HG02763 (cell line): ENCODE results near the gene CDH26.

Experiments
- ATAC-seq: cut with Tn5 transposase; IDR thresholded peaks from one replicate; pipeline ENCODE4 v1.9.1; 2021; ENCODE audit warnings: mild to moderate bottlenecking, moderate library complexity; ENCODE audit not compliant: unreplicated experiment

The CDH26 gene

DNA sequence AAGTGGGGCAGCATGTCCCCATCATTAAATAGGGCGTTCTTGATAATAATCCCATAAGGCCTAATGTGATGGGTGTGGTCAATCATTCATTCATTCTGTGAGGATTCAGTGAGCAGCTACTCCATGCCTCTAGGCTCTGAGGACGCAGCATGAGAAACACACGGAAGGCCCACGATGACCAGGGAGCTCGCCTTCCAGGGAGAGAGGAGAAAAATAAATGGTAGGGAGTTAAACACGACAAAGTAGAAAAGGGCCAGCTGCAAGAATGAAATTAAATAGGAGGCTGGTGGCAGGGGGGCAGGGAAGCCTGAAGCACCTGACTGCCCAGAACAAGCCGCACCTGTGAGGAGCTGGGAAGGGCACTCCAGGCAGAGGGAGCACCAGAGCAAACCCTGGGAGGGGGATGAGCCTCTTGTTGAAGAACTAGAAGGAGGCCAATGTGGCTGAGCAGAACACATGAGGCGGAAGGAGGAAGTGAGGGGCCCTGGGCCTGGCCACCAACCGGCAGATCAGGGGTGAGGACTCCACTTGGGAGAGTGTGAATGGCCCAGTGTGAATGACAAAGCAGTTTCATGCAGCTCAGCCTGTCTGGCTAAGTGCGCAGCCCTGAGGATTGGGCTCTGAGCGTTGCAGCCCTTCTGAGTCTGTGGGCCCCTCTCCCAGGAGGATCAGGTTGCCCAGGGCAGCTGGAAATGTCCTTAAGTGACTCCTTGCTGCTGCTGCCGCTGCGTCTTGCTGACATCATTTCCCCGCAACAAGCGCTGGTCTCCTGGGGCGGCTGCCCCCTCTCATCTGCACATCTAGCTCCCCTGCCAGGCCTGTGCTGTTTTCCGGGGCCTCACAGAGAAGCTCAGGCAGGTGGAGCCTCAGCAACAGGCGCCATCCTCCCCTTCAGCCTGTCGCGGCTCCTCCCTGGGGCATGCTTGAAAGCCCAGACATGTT lies 99.9 kb downstream of the CDH26 start:
- no peak for ATAC-seq

DNA sequence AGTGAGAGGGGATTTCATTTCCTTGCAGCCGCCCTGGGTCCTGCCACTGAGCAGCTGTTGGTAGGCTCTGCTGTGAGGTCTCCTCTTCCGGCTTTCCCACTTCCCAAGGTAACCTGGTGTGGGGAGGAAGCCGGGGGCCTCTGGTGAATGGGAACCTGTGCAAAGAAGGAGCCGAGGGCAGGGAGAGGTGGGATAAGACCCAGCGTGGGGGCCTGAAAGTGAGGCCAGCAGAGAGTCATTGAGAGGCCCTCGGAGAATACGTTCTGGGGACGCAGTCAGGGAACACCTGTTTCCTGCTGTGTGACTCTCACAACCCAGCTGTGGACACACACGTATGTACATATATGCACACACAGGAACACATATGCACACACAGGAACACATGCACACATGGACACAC lies 100.7 kb downstream of the CDH26 start:
- no peak for ATAC-seq

DNA sequence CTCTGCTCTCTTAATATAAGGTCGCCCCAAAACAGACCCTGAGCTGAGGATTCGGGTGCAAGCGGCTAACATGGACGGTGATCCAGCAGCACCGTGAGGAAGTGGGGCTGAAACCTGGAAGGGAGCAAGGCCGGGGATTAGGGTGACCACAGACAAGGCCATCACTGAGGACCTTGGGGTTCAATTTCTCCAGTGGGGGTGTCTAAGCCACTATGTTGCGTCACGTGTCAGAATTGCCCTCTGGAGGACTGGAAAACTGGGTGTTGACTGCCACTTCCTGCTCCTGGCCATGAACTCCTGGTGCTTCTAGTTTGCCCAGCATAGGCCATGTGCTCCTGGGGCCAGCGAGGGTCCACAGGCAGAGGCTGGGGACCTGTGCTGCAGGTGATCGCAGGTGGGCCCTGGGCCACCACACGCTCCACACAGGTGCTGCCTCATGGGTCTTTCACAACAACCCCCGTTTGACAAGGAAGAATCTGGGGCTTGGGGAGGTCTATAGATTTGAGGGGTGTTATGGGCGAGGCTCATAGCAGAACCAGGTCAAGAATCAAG lies 101.9 kb downstream of the CDH26 start:
- ATAC-seq, result no peak

DNA sequence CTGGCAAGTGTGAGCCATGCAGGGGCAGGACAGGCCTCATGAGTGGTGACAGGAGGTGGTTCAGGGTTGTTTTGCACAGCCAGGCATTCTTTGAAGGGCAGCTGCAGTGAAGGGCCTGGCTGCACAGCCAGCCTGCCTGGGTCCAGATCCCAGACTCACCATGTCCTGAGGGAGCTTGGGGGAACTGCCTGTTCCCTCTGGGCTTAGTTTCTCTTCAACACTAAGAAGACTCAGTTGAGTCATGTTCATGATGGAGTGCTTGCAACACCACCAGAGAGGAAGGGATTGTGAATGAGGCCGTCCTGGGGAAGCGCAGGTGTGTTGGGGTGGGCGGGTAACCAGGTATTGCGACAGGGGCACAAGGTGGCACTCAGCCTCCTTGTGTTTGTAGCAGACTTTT lies 102.4 kb downstream of the CDH26 start:
- ATAC-seq, result no peak

DNA sequence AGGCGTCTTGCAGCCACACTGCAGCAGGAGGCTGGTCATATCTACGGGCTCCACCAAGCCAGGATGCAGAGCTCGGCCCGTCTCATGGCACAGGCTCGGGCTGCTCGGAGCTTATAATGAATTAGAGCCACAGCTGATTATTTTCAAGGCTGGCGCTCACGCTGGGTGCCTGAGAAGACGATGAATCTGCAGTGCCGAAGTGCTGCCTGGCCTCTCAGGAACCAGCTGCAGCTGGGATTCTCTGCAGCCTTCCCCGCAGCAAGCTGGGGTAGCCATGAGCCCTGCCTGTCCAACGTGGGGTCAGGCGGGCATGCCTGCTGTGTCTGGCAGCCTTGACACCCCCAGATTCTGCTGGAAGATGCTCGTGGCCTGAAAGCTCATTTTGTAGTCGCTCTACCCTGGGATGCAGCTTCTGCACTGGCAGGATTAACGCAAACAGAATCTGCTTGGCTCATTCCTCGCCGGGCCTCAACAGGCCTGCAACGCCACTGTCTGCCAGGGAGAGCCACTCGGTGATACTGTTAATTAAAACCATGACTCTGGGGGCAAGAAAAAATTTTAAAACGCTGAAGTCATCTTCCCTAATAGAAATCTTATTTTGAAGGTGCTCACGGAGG lies 104.3 kb downstream of the CDH26 start:
- ATAC-seq, result no peak

DNA sequence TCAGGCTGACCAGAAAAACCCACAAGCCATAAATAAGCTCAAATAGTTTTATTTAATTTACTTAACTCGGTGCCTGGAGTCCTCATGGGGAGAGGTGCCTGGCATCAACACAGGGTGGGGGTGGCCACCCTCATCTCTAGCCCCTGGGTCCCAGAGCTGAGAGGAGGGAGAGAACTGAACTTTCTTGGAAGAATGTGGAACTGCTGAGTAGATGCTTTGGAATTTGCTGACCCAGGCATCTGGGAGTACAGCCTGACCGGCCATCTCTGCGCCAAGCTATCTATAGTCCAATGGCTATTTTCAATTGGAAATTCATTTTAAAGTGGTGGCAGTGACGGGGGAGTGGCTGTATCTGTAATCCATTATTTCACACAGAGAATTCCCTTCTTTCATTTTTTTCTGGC lies 104.8 kb downstream of the CDH26 start:
- no peak for ATAC-seq

DNA sequence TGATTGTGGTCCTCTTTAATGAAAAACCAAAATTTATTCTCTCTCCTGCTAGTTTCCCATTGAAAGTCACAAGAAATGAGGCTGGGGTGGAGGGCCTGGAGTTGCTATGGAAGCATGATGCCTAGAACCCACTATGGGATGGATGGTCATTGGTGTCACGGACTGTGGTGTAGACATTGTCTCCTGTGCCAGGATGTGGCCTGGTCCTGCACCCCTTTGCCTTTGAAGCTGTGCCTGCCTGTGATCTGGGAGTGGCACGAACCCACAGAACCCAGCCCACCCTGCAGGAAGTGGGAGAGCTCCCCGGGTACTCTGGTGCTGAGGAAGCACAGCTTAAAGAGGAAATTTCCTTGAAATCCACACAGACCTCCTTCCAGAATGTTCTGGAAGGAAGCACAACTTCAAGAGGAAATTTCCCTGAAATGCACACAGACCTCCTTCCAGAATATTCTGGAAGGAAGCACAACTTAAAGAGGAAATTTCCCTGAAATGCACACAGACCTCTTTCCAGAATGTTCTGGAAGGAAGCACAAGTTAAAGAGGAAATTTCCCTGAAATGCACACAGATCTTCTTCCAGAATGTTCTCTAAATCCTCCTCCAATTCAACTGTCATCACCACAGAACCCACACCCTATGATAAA lies 105.6 kb downstream of the CDH26 start:
- ATAC-seq, result no peak
